Common myeloid progenitor, CD34-positive (primary cell): ENCODE measurements around the gene PHAX.

Experiments used
- CTCF ChIA-PET: fragments of 350-600 bp; sonication (Branson Sonifier 250); formaldehyde crosslinking; loops from one replicate; lab custom pipeline; 2021; ENCODE audit warnings: antibody characterized with exemption; lab: Charles Lee
- POLR2A ChIA-PET: fragments of 350-600 bp; sonication (Branson Sonifier 250); formaldehyde crosslinking; loops from one replicate; lab custom pipeline; 2021; ENCODE audit warnings: antibody characterized with exemption; lab: Charles Lee
- DNase-seq, 3 donors: peaks; one replicate each; pipeline versions ENCODE4 v3.0.0 to v3.0.0-alpha.2; 2013
- H3K27ac ChIP-seq, 2 experiments: 1 replicate in 1 of 2; 2 replicates in 1 of 2; pipeline ENCODE4 v1.7.0; 2013; ENCODE audit warnings: inconsistent platforms in 2 of 2, low read length in 2 of 2, mild to moderate bottlenecking in 2 of 2, low read depth in 1 of 2, moderate library complexity in 1 of 2; ENCODE audit not compliant: severe bottlenecking in 2 of 2, insufficient read depth in 1 of 2, poor library complexity in 1 of 2
- H3K27me3 ChIP-seq, 5 experiments: replicated peaks in 2 of 5; 1 replicate in 3 of 5; 2 replicates in 2 of 5; pipeline versions ENCODE4 v1.6.1 to v1.7.0; 2013; ENCODE audit warnings: low read length in 4 of 5, mild to moderate bottlenecking in 2 of 5, moderate library complexity in 2 of 5, inconsistent platforms in 1 of 5; ENCODE audit not compliant: insufficient read depth in 5 of 5, control insufficient read depth in 4 of 5
- H3K36me3 ChIP-seq, 4 experiments: 1 replicate in 2 of 4; 2 replicates in 2 of 4; pipeline versions ENCODE4 v1.6.1 to v1.7.0; 2013; ENCODE audit warnings: low read length in 3 of 4, control low read depth in 1 of 4, mild to moderate bottlenecking in 1 of 4; ENCODE audit not compliant: control insufficient read depth in 4 of 4, insufficient read depth in 4 of 4
- H3K4me1 ChIP-seq, 4 experiments: 1 replicate in 3 of 4; 2 replicates in 1 of 4; pipeline versions ENCODE4 v1.6.1 to v1.7.1; 2013; ENCODE audit warnings: low read length in 3 of 4, mild to moderate bottlenecking in 3 of 4, control low read depth in 1 of 4, inconsistent platforms in 1 of 4, moderate library complexity in 1 of 4; ENCODE audit not compliant: control insufficient read depth in 4 of 4, insufficient read depth in 4 of 4; ENCODE audit errors: control extremely low read depth in 1 of 4
- H3K4me3 ChIP-seq, 7 experiments: 1 replicate in 4 of 7; 2 replicates in 3 of 7; pipeline versions ENCODE4 v1.5.1 to v1.7.0; 2013; ENCODE audit warnings: mild to moderate bottlenecking in 7 of 7, low read length in 6 of 7, moderate library complexity in 6 of 7, inconsistent platforms in 2 of 7, low read depth in 2 of 7, control low read depth in 1 of 7; ENCODE audit not compliant: insufficient read depth in 4 of 7, control insufficient read depth in 1 of 7; ENCODE audit errors: extremely low read depth in 1 of 7
- H3K9me3 ChIP-seq, 5 experiments: 1 replicate in 4 of 5; 2 replicates in 1 of 5; pipeline versions ENCODE4 v1.6.1 to v1.7.1; 2013; ENCODE audit warnings: low read length in 4 of 5, mild to moderate bottlenecking in 2 of 5, inconsistent platforms in 1 of 5, low read depth in 1 of 5, moderate library complexity in 1 of 5; ENCODE audit not compliant: control insufficient read depth in 4 of 5, insufficient read depth in 2 of 5; ENCODE audit errors: control extremely low read depth in 1 of 5
- WGBS: methylation state at CpG from one replicate; pipeline ENCODE4 v1.1.5; 2013; ENCODE audit not compliant: insufficient coverage; 5-methylcytosine and 5-hydroxymethylcytosine counted together

The PHAX gene

GRCh38 chr5:126576974-126577373 is 23.8 kb upstream of the PHAX start:
- no CpG with 5 or more reads among the region's 5 CpGs for WGBS
- no peak for DNase-seq
- POLR2A ChIA-PET, result no interaction called here

GRCh38 chr5:126577415-126577814 is 23.3 kb upstream of the PHAX start:
- POLR2A ChIA-PET, result no interaction called here
- no peaks in the 10 kb centered on the region for H3K4me1 ChIP-seq
- DNase-seq, result no peak
- no peaks in the 10 kb centered on the region for H3K9me3 ChIP-seq
- H3K4me3 ChIP-seq, result no peak overlapping the region
- H3K27ac ChIP-seq, result no peak overlapping the region
- CTCF ChIA-PET, result no interaction called here
- WGBS, result 97% methylated on average over 4 of the region's 5 CpGs
- H3K27me3 ChIP-seq, result no peaks in the 10 kb centered on the region
- peaks cover 0 to 9% (median 3%) of the 10 kb centered on the region in 4 experiments for H3K36me3 ChIP-seq

More at GRCh38 chr5:126576974-126577373, 23.8 kb upstream of the PHAX start:
- Histone ChIP-seq H3K4me3 (no peak overlapping the region), H3K9me3 (no peaks in the 10 kb centered on the region), H3K4me1 (no peaks in the 10 kb centered on the region), H3K27ac (no peak overlapping the region), H3K36me3 (peaks cover 0 to 8% (median 3%) of the 10 kb centered on the region in 4 experiments), H3K27me3 (no peaks in the 10 kb centered on the region)
- CTCF ChIA-PET, result no interaction called here

GRCh38 chr5:126579716-126580115 is 21.0 kb upstream of the PHAX start:
- Histone ChIP-seq H3K27me3 (no peaks in the 10 kb centered on the region), H3K4me3 (no peak overlapping the region), H3K27ac (no peak overlapping the region), H3K4me1 (no peaks in the 10 kb centered on the region), H3K9me3 (no peaks in the 10 kb centered on the region), H3K36me3 (peaks cover 0 to 9% (median 3%) of the 10 kb centered on the region in 4 experiments)
- ChIA-PET CTCF (no interaction called here), POLR2A (no interaction called here)
- DNase-seq, result no peak
- 100% methylated on average over 1 of the region's 2 CpGs for WGBS

GRCh38 chr5:126583761-126584160 is 17.0 kb upstream of the PHAX start:
- Histone ChIP-seq H3K27ac (no peak overlapping the region), H3K36me3 (peaks cover 0 to 7% (median 3%) of the 10 kb centered on the region in 4 experiments), H3K9me3 (no peaks in the 10 kb centered on the region), H3K27me3 (no peaks in the 10 kb centered on the region), H3K4me3 (no peak overlapping the region), H3K4me1 (no peaks in the 10 kb centered on the region)
- ChIA-PET POLR2A (no interaction called here), CTCF (no interaction called here)
- no CpG with 5 or more reads among the region's 3 CpGs for WGBS
- no peak for DNase-seq

GRCh38 chr5:126587551-126588390 is 13.0 kb upstream of the PHAX start:
- Histone ChIP-seq H3K27ac (no peak overlapping the region), H3K9me3 (no peaks in the 10 kb centered on the region), H3K4me1 (no peaks in the 10 kb centered on the region), H3K27me3 (no peaks in the 10 kb centered on the region), H3K36me3 (peaks cover 0 to 7% (median 0%) of the 10 kb centered on the region in 4 experiments), H3K4me3 (no peak overlapping the region)
- DNase-seq, result no peak
- POLR2A ChIA-PET, result no interaction called here
- 95% methylated on average over 6 of the region's 9 CpGs for WGBS
- CTCF ChIA-PET, result interaction anchor here (2.3 kb wide), 1 partner anchor 250 kb away, joined by 6 read pairs; no protein-coding TSS in a partner anchor

- Histone ChIP-seq H3K27me3 (no peaks in the 10 kb centered on the region), H3K27ac (no peak overlapping the region), H3K4me3 (no peak overlapping the region), H3K4me1 (peaks cover 2 to 8% (median 3%) of the 10 kb centered on the region in 4 experiments), H3K36me3 (peaks cover 0 to 7% (median 0%) of the 10 kb centered on the region in 4 experiments), H3K9me3 (no peaks in the 10 kb centered on the region)
- 96% methylated on average over 25 of the region's 28 CpGs for WGBS
- CTCF ChIA-PET, result no interaction called here
- POLR2A ChIA-PET, result no interaction called here
- DNase-seq, result no peak
Measured at GRCh38 chr5:126589536-126590297, 11.0 kb upstream of the PHAX start.

- ChIA-PET POLR2A (no interaction called here), CTCF (no interaction called here)
- Histone ChIP-seq H3K27me3 (no peaks in the 10 kb centered on the region), H3K4me1 (peaks cover 3 to 10% (median 6%) of the 10 kb centered on the region in 4 experiments), H3K9me3 (no peaks in the 10 kb centered on the region), H3K27ac (no peak overlapping the region), H3K36me3 (peaks cover 0 to 4% (median 0%) of the 10 kb centered on the region in 4 experiments), H3K4me3 (no peak overlapping the region)
- DNase-seq, result no peak
- 100% methylated on average over 1 of the region's 1 CpG for WGBS
Measured at GRCh38 chr5:126591549-126591948, 9.2 kb upstream of the PHAX start.
